Neuronal stem cell (in vitro differentiated cells): Measurements from ENCODE around the gene TM9SF3.
"Not testable (repeated sequence)": the region's sequence is repeated elsewhere in the genome, so short reads cannot be mapped to it uniquely, and the experiment has no call there.

Source experiments
- DNase-seq: peaks from one replicate; pipeline ENCODE4 v3.0.0-alpha.2; 2013; ENCODE audit warnings: low spot score
- H2AFZ ChIP-seq: one replicate; pipeline ENCODE4 v1.6.1; 2013; ENCODE audit warnings: mild to moderate bottlenecking, low read length, inconsistent platforms
- H2AK5ac ChIP-seq: 2 replicates; pipeline ENCODE4 v1.6.1; 2013; ENCODE audit warnings: low read depth, mild to moderate bottlenecking, inconsistent platforms, low read length, moderate library complexity, mixed read lengths
- H2BK120ac ChIP-seq: 2 replicates; pipeline ENCODE4 v1.6.1; 2013; ENCODE audit warnings: low read depth, mild to moderate bottlenecking, inconsistent platforms, low read length, moderate library complexity, mixed read lengths
- H2BK12ac ChIP-seq: one replicate; pipeline ENCODE4 v1.6.1; 2013; ENCODE audit warnings: low read length, inconsistent platforms
- H2BK15ac ChIP-seq: 2 replicates; pipeline ENCODE4 v1.6.1; 2013; ENCODE audit warnings: mild to moderate bottlenecking, low read length, inconsistent platforms, mixed read lengths
- H2BK5ac ChIP-seq: one replicate; pipeline ENCODE4 v1.6.1; 2013; ENCODE audit warnings: inconsistent platforms, mild to moderate bottlenecking, low read length, moderate library complexity
- H3K14ac ChIP-seq: one replicate; pipeline ENCODE4 v1.6.1; 2013; ENCODE audit warnings: low read length, inconsistent platforms
- H3K18ac ChIP-seq: 2 replicates; pipeline ENCODE4 v1.6.1; 2013; ENCODE audit warnings: low read length, inconsistent platforms
- H3K23ac ChIP-seq: 2 replicates; pipeline ENCODE4 v1.6.1; 2013; ENCODE audit warnings: low read depth, mild to moderate bottlenecking, mixed read lengths, low read length, inconsistent platforms; ENCODE audit not compliant: poor library complexity
- H3K27ac ChIP-seq: replicated peaks from 3 replicates; pipeline ENCODE4 v1.5.1; 2013; ENCODE audit warnings: low read length, inconsistent platforms
- H3K27me3 ChIP-seq, 3 experiments: 2 replicates each; pipeline ENCODE4 v1.6.1; 2013; ENCODE audit warnings: low read length in 3 of 3, mild to moderate bottlenecking in 2 of 3, inconsistent platforms in 1 of 3, low read depth in 1 of 3, mixed read lengths in 1 of 3, moderate library complexity in 1 of 3; ENCODE audit not compliant: control insufficient read depth in 3 of 3, insufficient read depth in 3 of 3
- H3K36me3 ChIP-seq, 2 donors: replicated peaks in 1 of 2; 2 replicates each; pipeline ENCODE4 v1.6.1; 2013; ENCODE audit warnings: low read length in 2 of 2; ENCODE audit not compliant: control insufficient read depth in 2 of 2, insufficient read depth in 2 of 2
- H3K4ac ChIP-seq: 2 replicates; pipeline ENCODE4 v1.6.1; 2013; ENCODE audit warnings: inconsistent platforms, mild to moderate bottlenecking, low read length, moderate library complexity
- H3K4me1 ChIP-seq, 2 donors: 1 replicate in 1 of 2; 2 replicates in 1 of 2; pipeline ENCODE4 v1.6.1; 2013; ENCODE audit warnings: low read length in 2 of 2, low read depth in 1 of 2; ENCODE audit not compliant: control insufficient read depth in 2 of 2, insufficient read depth in 1 of 2
- H3K4me2 ChIP-seq: one replicate; pipeline ENCODE4 v1.6.1; 2013; ENCODE audit warnings: mild to moderate bottlenecking, low read length, inconsistent platforms; ENCODE audit not compliant: insufficient read depth, poor library complexity, severe bottlenecking
- H3K4me3 ChIP-seq, 2 donors: 2 replicates each; pipeline ENCODE4 v1.5.1; 2013; ENCODE audit warnings: low read length in 2 of 2, mild to moderate bottlenecking in 2 of 2, inconsistent platforms in 1 of 2, moderate library complexity in 1 of 2
- H3K79me1 ChIP-seq: one replicate; pipeline ENCODE4 v1.6.1; 2013; ENCODE audit warnings: low read depth, mild to moderate bottlenecking, inconsistent platforms, low read length, moderate library complexity
- H3K9ac ChIP-seq: one replicate; pipeline ENCODE4 v1.6.1; 2013; ENCODE audit warnings: mild to moderate bottlenecking, low read depth, low read length, inconsistent platforms; ENCODE audit not compliant: poor library complexity
- H3K9me3 ChIP-seq, 2 donors: replicated peaks in 1 of 2; 2 replicates each; pipeline versions ENCODE3 to v1.6.1; 2013; ENCODE audit warnings: low read length in 2 of 2, mild to moderate bottlenecking in 2 of 2, inconsistent platforms in 1 of 2, low read depth in 1 of 2, mixed read lengths in 1 of 2, moderate library complexity in 1 of 2; ENCODE audit not compliant: control insufficient read depth in 2 of 2, insufficient read depth in 1 of 2
- H4K8ac ChIP-seq: one replicate; pipeline ENCODE4 v1.6.1; 2013; ENCODE audit warnings: low read depth, mild to moderate bottlenecking, inconsistent platforms, low read length, moderate library complexity
- H4K91ac ChIP-seq: one replicate; pipeline ENCODE4 v1.6.1; 2013; ENCODE audit warnings: low read length, low read depth, mild to moderate bottlenecking, inconsistent platforms; ENCODE audit not compliant: poor library complexity
- WGBS, 2 donors: extraction: QIAGEN DNeasy Blood & Tissue Kit; methylation state at CpG; one replicate each; pipeline ENCODE4 v1.1.7; 2013; ENCODE audit warnings: missing lambda C conversion rate in 2 of 2, mixed read lengths in 1 of 2; ENCODE audit not compliant: insufficient read length in 2 of 2, insufficient replicate concordance in 1 of 2; ENCODE audit errors: extremely low coverage in 2 of 2; 5-methylcytosine and 5-hydroxymethylcytosine counted together

Gene TM9SF3

DNA sequence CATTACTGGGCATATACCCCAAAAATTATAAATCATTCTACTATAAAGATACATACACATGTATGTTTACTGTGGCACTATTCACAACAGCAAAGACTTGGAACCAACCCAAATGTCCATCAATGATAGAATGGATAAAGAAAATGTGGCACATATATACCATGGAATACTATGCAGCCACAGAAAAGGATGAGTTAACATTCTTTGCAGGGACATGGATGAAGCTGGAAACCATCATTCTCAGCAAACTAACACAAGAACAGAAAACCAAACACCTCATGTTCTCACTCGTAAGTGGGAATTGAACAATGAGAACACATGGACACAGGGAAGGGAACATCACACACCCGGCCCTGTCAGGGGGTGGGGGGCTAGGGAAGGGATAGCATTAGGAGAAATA lies 12.2 kb downstream of the TM9SF3 start:
- H2AFZ ChIP-seq, H3K4ac ChIP-seq, H3K4me3 ChIP-seq, H2BK120ac ChIP-seq, H3K27ac ChIP-seq, DNase-seq, H3K79me1 ChIP-seq, H2BK12ac ChIP-seq, H4K91ac ChIP-seq, H3K27me3 ChIP-seq, H3K9ac ChIP-seq, H3K4me2 ChIP-seq, H3K23ac ChIP-seq, H2AK5ac ChIP-seq, H2BK5ac ChIP-seq, H4K8ac ChIP-seq, H2BK15ac ChIP-seq, H3K14ac ChIP-seq, H3K4me1 ChIP-seq, H3K9me3 ChIP-seq, H3K18ac ChIP-seq: not testable (repeated sequence)
- H3K36me3 ChIP-seq: peaks cover 1 to 54% of the 10 kb centered on the region in 2 donors
- no CpG with 5 or more reads among the region's 2 CpGs for WGBS, 2 donors

DNA sequence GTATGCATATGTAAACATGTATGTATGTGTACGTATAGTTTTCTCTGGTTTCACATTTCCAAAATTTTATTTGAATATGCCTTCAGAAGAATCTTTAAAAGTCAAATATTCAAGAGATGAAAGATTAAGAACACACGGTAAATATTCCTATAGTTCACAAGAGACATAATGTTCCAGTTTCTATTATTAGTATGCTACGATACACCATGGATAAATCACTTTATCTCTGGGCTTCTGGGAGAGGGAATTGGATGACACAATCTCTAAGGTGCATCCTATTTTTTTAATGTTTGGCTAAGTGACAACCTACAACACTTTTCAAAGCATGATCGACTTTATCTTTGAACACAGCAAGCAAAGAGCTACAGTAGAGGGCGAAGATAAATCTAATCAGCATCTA lies 13.8 kb downstream of the TM9SF3 start:
- Histone ChIP-seq H4K91ac (no peak overlapping the region), H3K27me3 (no peaks in the 10 kb centered on the region), H3K36me3 (peaks cover 4 to 64% of the 10 kb centered on the region in 2 donors), H3K9ac (no peak overlapping the region), H2BK12ac (no peak overlapping the region), H3K4me1 (no peaks in the 10 kb centered on the region), H2AK5ac (no peak overlapping the region), H2BK5ac (no peak overlapping the region), H3K4ac (no peak overlapping the region), H2AFZ (no peak overlapping the region), H3K27ac (no peak overlapping the region), H4K8ac (no peak overlapping the region), H3K18ac (no peak overlapping the region), H3K23ac (no peak overlapping the region), H2BK120ac (no peak overlapping the region), H3K79me1 (peaks cover 3% of the 10 kb centered on the region), H3K14ac (no peak overlapping the region), H3K4me3 (no peak overlapping the region), H2BK15ac (no peak overlapping the region), H3K4me2 (no peak overlapping the region), H3K9me3 (peaks cover 0 to 5% of the 10 kb centered on the region in 2 donors)
- DNase-seq: no peak
- no CpG with 5 or more reads among the region's 5 CpGs for WGBS, 2 donors

GRCh38 chr10:96570983-96571964 lies 15.5 kb downstream of the TM9SF3 start:
- H3K4me2 ChIP-seq: no peak overlapping the region
- H4K8ac ChIP-seq: no peak overlapping the region
- H3K27ac ChIP-seq: no peak overlapping the region
- H3K14ac ChIP-seq: no peak overlapping the region
- H3K27me3 ChIP-seq: no peaks in the 10 kb centered on the region
- H3K4me3 ChIP-seq: no peak overlapping the region
- no peak overlapping the region for H2BK120ac ChIP-seq
- H2AK5ac ChIP-seq: no peak overlapping the region
- no peak overlapping the region for H3K23ac ChIP-seq
- peaks cover 0 to 5% of the 10 kb centered on the region in 2 donors for H3K9me3 ChIP-seq
- no peak overlapping the region for H2BK12ac ChIP-seq
- no peak overlapping the region for H3K9ac ChIP-seq
- no peak overlapping the region for H4K91ac ChIP-seq
- no peak overlapping the region for H2BK15ac ChIP-seq
- H2BK5ac ChIP-seq: no peak overlapping the region
- no peak overlapping the region for H3K4ac ChIP-seq
- no peak overlapping the region for H2AFZ ChIP-seq
- peaks cover 5 to 71% of the 10 kb centered on the region in 2 donors for H3K36me3 ChIP-seq
- H3K79me1 ChIP-seq: peaks cover 3% of the 10 kb centered on the region
- no peak for DNase-seq
- no peaks in the 10 kb centered on the region for H3K4me1 ChIP-seq
- no peak overlapping the region for H3K18ac ChIP-seq
- no CpG with 5 or more reads among the region's 10 CpGs for WGBS, 2 donors

DNA sequence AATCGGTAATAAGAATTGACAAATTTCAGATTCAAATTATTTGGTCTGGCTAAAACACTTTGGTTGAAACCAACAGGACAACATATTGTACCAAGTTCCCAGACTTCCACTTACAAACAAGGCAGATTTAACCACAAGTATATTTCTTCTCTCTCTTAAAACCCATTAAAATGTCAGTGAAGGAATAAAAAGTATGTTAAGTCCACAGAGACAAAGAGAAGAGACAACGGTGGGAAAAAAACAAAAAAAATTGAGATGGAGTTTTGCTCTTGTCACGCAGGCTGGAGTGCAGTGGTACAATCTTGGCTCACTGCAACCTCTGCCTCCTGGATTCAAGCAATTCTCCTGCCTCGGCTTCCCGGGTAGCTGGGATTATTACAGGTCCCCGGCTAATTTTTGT lies 16.3 kb downstream of the TM9SF3 start:
- no peak overlapping the region for H2AK5ac ChIP-seq
- H3K4me1 ChIP-seq: no peaks in the 10 kb centered on the region
- no peak overlapping the region for H2BK15ac ChIP-seq
- no peak overlapping the region for H3K18ac ChIP-seq
- peaks cover 5 to 67% of the 10 kb centered on the region in 2 donors for H3K36me3 ChIP-seq
- H3K4me2 ChIP-seq: no peak overlapping the region
- H2BK5ac ChIP-seq: no peak overlapping the region
- WGBS, 2 donors: no CpG with 5 or more reads among the region's 6 CpGs
- H4K8ac ChIP-seq: no peak overlapping the region
- H3K14ac ChIP-seq: no peak overlapping the region
- no peak overlapping the region for H3K23ac ChIP-seq
- H3K27ac ChIP-seq: no peak overlapping the region
- H3K79me1 ChIP-seq: peaks cover 3% of the 10 kb centered on the region
- H2AFZ ChIP-seq: no peak overlapping the region
- peaks cover 0 to 5% of the 10 kb centered on the region in 2 donors for H3K9me3 ChIP-seq
- H3K27me3 ChIP-seq: no peaks in the 10 kb centered on the region
- DNase-seq: no peak
- no peak overlapping the region for H4K91ac ChIP-seq
- H3K9ac ChIP-seq: no peak overlapping the region
- no peak overlapping the region for H3K4me3 ChIP-seq
- H2BK120ac ChIP-seq: no peak overlapping the region
- H3K4ac ChIP-seq: no peak overlapping the region
- H2BK12ac ChIP-seq: no peak overlapping the region
